ENCODE measurements around the gene CELA3B.
"Not testable (repeated sequence)": the region's sequence is repeated elsewhere in the genome, so short reads cannot be mapped to it uniquely, and the experiment has no call there.

The CELA3B gene

DNA sequence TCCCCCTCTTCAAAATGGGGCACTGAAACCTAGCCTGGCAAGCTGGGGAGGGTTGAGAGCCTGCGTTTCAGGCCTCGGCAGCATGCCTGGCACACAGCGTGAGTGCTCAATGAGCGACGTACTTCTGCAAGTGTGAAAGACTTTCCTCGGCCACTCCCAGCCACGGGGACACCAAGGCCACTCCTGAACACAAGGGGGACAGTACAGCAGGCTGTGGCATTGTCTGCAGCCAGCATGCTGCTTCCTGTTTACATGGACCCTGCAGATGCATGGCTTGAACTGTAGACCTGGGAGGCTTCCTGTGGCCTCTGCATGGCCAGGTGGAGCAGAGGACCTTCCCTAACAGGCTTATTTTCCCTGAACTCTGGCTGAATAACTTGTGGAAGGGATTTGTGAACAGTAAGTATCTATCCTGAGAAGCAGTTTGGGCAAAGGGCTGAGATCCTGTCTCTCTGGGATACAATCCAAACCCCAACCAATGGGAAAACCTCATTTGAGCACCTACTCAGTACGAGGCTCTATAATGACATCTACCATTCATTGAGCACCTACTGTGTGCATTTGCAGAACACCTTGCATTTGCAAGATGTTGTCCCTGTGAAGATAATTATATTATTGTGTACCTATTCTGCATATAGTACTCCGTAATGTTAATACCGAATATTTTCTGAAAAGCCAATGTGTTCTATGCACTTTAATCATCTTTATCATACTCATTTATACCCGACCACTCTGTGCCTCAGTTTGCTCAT lies 29.8 kb upstream of the CELA3B start:
- DNase-seq = no peak

DNA sequence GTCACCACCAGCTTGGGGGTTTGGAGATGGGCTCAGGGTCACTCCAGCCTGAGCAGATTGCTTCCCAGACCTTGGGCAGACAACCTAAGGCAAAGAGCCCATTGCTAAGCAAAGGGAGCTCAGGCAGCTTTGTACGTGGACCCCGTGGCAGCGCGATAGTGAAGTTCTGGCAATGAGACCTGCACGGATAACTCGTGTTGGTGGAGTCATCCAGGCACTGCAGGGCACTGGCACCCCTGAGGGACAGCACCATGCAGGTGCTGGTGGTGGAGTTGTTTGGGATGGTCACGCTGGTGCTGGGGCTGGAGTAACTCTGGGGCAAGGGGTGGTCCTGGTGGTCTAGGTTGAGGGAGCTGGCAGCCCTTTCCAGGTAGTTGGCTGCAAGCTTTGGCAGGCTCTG lies 26.1 kb upstream of the CELA3B start:
- DNase-seq = no peak

DNA sequence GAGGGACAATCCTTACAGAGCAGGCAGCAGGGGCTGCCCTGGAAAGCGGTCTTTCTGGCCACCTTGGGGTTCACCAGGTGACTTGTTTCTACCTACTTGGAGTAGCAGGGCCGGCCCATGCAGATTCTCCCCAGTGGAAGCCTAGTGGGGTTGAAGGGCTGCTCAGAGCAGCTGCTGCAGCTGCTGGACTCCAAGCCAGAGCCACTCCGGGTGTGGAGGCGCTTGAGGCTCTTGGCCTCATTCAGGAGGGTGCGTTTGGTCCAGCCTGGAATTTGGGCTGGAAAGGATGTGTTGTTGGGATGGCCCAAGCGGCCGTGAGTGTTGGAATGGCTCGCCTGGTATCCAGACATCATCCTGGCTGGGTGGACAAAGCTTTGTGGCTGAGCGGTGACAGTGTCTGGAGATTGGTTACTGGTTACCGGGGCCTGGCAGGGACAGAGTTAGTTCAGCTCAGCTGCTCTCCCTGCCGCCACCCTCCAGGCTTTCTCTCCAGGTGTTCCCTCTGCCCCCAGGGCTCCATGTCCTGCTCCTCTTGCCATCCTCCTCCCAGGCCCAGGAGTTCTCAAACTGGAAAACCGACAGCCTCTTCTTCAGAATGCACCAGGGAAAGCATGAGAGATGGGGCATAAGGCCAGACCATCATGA lies 25.5 kb upstream of the CELA3B start:
- DNase-seq = no peak

DNA sequence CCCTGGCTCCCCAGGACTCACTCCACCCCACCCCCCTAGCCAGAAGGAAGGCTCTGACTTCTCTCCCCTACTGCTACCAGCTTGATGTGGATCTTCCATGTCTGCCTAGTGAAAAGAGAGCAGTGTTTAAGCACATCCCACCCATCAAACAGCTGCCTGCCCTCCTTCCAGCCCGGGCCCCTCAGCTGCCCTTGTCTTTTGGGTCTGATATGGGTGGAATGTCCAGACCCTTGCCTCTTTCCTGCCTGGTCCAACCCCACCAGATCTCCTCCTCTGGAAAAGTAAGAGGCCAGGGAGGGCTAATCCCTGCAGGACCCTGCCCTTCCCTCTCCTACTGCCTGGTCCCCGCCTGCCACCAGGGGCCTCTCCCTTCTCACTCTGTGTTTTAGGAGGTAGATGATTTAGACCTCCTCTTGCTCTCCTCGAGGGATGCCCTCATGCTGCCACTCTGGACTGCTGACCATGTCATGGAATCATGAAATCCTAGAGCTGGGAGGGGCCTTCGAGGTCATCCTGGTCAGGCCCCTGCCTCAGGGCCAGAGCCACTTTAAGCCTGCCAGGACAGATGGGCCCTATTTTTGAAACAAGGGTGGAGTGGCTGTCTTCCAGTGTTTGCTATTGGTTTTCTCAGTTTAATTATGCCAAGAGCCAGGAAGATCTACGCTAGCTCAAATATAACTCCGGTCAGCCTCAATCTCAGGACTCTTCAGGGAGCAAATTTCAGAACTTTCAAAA lies 23.9 kb upstream of the CELA3B start:
- DNase-seq = no peak

DNA sequence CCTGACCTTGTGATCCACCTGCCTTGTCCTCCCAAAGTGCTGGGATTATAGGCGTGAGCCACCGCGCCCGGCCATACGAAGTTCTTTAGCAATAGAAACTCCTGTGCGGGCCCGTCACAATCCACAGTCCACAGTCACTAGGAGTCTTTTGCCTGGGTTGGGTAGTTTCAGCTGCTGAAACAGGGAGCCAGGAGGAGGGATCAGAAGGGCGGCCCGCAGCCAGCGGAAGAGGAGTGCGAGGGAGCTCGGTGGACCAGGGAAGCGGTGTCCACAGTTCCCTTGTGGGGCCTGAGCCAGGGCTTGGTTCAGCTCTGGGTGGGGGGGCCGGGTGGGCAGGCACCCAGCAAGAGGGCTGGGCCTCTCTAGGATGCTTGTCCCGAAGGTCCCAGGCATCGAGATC lies 21.8 kb upstream of the CELA3B start:
- no peak for DNase-seq

DNA sequence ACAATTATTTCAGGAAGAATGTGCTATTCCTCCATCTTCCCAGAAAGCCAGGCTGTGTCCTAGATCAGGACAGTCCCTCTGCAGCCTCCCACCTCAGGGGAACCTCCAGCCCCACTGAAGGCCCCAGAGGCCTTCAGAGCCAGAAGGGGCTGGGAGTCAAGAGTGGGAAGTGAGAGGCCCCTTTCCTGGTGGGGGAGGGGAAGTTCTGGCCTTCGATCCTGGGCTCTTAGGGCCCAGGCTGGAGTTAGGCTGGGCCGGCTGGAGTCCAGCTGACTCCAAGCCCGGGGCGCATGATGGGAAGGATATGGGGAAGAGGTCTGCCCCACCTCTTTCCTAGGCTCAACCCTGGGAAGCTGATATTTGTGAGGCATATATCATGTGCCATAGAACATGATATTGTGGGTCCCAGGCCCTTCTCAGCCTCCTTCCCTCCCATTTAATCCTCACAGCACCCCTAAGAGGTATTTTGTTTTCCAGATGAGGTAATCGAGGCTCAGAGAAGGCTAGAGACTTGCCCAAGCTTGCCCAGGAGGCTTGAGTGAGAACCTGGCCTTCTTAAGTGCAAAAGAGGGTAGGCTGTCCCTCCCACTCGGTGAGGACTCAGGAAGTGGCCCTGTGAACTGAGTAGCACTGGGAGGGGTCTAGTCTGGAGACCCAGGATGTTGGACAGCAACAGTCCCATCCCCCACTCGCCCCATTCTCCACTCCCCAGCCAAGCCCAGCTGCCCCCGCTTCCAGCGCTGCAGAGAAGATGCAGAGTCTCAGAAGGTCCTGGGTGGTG lies 21.1 kb upstream of the CELA3B start:
- DNase-seq = no peak

DNA sequence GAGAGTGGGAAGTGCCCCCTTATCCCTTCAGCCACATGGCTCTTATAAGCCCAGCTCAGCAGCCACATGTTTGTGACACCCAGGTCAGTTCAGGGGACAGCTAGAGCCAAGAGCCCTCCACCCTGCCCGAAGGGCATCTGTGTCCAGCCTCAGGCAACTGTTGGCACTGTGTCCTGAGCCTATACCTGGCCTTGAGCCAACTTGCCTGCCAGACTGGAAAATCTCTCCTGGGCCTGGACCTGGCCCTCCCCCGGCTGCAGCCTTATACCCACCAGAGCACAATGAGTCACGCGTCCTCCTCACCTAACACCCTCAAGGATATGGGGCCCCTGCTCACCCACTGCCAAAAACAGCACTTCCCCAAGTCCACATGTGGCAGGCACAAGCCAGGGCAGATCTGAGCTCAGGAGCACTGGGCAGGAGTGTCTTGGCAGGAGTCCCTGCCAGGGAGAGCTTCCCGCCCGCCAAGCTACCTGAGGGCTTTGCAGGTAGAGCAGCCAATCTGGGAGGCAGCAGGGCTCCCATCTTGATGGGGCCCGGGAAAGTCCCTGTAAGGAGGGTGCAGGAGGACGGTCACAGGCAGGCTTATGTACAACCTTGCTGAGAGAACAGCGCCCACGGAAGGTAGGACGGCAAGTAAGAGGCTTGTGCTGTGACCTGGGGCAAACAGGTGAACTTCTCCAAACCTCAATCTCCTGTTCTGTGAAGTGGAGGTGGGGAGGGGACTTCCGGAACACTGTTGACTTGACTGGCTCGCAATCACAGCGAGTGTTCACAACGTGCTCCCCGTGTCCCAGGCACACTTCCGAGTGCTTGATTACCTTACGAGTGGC lies 19.9 kb upstream of the CELA3B start:
- DNase-seq = peak; percentile 74 to 78

DNA sequence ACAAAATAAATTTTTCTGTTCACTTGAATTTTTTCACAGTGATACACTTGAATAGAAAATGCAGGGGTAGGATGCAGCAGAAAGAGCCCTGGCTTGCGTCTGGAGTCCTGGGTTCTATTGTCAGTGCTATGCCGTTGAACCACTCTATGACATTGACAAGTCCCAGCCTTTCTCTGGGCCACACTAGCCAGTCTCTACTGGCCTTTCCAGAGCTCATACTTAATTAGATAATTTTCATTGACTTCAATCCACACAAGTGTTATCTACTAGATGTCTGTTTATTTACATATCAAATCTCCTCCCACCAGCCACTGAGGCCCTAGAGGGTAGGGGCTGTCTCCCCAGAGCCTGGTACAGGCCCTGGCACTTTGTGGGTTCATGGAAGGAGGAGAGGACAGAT lies 15.5 kb upstream of the CELA3B start:
- DNase-seq = no peak

DNA sequence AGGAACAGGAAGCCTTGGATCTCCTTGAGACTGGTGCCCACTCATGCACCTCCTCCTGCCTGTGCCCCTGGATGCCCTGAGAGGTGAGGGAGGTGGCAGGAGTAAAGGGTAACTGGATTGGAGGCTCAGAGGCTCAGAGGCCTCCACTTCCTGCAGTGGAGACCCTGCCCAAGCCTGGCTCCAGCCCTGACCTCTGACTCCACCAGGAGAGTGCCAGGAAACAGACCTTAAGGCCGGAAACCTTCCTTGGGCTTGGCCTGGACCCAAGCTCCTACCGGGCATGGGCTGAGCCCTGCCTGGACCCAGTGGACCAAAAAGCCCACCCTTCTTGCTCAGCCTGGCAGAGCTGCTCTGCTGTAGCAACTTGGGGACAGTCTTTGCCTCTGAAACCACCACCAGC lies 15.0 kb upstream of the CELA3B start:
- no peak for DNase-seq

DNA sequence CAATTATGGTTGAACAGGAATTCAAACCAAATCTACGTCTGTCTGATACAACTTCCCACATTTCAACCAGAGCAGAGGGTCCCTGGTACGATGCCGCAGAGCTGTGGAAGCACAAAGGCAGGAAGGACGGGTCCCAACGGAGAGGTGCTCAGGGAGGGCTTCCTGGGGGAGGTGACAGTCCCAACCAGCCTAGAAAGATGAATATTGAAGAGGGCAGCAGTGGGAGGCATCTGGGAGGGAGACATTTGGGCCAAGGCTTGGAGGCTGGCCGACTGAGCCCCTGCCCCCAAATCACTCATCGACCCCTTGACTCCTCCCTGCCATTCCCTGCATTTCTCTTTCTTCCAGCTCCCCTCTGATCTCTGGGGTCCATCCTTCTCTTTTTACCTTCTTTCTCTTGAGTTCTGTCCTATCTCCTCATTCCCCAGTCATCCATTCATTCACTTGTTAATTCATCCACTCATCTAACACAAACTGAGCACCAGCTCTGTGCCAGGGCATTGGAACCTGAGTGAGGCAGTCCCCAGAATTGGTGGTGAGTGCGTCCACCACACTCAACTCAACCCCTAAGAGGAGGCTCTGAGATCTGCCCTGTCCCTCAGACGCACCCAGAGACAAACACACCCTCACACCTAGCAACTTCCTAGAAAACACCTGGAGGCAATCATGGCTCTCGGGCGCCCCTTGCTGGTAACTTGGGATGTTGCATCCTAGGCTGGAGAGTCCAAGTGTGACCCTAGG lies 13.2 kb upstream of the CELA3B start:
- peak; percentile 70 to 83 for DNase-seq

DNA sequence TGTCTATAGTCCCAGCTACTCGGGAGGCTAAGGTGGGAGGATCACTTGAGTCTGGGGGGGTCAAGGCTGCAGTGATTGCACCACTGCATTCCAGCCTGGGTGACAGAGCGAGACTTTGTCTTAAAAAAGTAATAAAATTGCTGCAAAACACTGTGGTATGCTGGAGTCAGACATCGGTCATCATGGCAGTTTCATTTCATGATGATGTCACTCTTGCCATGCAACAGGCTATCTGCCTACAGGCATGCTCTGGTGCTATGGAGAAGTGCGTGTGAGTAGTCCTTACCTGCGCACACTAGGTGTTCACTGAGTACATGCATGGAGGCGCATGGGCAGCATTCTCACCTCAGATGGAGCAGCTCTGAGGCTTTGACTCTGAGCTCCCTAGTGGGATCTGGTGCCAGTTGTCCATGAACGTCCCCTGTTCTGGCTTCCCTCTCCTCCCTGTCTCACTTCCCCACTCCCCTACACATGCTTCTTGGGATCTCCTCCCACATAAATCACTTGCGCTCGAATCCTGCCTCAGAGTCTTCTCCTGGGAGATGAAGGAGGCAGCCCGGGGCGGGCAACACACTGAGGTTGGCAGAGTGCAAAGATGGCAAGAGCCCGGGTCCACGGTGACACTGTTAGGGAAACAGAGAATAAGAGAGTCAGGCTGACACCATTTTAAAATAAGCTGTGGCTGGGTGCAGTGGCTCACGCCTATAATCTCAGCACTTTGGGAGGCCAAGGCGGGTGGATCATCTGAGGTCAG lies 10.4 kb upstream of the CELA3B start:
- DNase-seq = no peak

DNA sequence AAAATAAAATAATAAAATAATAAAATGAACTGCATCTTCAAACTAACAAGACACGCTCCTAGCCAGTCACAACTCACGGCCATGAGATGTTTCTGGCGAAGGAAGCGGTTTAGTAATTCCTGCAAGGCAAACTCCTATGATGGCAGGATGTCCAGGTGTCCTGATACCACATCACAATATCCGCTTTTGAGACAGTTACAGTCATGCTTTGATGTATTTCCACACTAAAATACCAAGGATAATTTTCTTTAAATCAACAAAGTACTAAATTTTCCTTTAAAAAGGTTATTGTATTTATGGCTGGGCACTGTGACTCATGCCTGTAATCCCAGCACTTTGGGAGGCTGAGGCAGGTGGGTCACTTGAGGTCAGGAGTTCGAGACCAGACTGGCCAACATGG lies 9.6 kb upstream of the CELA3B start:
- not testable (repeated sequence) for DNase-seq

DNA sequence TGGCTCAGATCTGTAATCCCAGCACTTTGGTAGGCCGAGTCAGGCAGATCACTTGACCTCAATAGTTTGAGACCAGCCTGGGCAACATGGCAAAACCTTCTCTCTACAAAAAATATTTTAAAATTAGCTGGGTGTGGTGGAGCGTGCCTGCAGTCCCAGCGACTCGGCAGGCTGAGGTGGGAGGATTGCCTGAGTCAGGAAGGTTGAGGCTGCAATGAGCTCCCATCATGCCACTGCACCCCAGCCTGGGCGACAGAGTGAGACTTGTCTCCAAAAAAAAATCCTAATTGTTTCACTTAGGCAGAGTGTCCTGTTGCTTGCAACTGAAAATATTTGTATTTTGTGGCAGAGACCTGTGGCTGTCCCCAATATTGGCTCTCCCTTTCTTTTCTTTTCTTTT lies 7.8 kb upstream of the CELA3B start:
- DNase-seq = not testable (repeated sequence)

DNA sequence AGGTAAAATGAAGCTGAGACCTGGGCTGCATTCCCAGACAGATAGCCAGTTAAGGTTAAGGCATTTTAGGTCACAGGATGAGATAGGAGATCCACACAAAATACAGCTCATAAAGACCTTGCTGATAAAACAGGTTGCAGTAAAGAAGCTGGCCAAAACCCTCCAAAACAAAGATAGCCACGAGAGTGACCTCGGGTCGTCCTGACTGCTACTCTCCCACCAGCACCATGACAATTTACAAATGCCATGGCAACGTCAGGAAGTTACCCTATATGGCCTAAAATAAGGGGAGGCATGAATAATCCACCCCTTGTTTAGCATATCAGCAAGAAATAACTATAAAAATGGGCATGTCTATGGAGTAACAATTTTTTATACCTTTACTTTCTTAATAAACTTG lies 6.3 kb upstream of the CELA3B start:
- not testable (repeated sequence) for DNase-seq

DNA sequence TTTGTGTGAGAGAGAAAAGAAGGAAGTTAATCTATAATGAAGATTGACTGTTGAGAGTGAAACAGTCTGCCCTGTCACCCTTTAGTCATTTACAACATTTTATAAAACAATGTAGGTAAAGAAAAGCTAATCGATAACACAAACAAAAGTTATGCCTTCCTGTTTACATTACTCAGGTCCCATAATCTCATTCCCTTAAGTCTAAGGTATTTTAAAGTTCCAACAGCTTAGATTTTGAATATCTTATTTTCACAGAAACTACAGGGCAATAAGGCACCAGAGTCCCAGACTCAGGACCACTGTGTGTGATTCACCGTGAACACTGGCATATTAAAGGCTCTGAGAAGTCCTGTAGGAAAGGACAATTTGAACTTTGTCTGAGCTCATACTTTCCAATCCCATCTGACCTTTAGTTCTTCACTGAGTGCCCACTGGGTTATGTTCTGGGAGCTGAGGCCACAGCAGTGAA lies 3.8 kb upstream of the CELA3B start:
- DNase-seq = not testable (repeated sequence)

DNA sequence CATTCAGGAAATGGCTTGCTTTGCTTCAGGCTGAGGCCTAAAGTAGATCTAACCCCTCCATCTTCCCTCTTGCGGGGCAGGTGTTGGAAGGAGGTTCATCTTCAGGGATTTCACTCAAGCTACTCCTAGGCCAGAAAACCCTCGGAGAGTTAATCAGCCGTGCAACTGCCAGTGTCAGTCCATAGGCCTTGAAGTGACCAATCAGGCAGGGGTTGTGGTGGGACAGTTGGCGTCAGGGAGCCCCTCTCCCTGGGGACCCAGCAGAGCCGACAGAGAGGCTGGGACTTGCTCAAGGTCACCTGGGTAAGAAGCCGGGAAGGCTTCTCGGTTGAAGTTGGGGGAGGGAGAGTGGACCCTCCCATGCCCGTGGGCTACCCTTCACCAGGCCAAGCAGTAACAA lies 2.9 kb upstream of the CELA3B start:
- not testable (repeated sequence) for DNase-seq

DNA sequence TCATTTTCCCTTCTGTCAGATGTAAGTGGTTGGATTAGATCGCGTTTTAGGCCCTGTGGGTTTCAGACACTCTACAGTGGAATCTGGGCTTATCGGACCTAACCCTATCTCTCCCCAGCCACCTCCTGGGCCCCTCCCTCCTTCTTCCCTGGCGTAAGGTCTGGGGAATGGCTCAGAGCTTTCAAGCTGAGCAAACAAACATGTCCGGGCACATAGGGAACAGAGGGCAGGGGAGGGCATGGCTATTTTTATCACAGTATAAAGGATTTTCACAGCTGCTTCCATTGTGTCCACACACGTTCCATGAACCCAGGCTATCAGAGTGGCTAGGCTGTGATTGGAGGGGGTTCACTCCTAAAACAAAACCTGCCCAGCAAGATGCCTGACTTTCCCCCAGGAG lies 2.1 kb upstream of the CELA3B start:
- DNase-seq = not testable (repeated sequence)

DNA sequence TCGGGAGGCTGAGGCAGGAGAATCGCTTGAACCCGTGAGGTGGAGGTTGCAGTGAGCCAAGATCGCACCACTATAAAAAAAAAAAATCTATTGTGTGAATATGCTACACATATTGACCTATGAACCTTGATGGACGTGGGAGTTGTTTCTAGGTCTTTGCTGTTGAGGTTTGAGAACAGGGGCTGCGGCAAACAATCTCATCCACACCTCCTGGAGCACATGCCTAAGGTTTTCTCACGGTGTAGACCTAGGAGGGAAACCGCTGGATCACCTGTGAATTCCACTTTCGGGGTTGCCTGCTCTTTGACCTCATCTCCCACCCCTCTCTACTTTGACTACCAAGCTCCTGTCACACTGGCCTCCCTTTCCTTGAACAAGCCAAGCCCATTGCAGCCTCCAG lies 1.5 kb upstream of the CELA3B start:
- not testable (repeated sequence) for DNase-seq

DNA sequence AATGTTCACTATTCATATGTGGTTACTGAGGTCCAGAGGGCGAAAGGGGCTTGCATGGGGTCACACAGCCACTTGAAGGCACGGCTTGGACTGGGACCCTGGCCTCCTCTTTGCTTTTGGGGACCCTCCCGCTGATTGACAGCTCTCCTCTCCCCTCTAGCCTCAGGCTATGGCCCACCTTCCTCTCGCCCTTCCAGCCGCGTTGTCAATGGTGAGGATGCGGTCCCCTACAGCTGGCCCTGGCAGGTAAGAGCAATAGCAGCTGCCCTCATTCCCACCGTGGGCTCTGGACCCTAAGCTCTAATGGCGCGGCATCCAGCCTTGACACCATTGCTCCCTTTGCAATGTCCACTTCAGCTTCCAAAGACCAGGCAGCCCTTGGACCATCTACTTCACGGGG lies 1.4 kb downstream of the CELA3B start:
- DNase-seq = not testable (repeated sequence)

DNA sequence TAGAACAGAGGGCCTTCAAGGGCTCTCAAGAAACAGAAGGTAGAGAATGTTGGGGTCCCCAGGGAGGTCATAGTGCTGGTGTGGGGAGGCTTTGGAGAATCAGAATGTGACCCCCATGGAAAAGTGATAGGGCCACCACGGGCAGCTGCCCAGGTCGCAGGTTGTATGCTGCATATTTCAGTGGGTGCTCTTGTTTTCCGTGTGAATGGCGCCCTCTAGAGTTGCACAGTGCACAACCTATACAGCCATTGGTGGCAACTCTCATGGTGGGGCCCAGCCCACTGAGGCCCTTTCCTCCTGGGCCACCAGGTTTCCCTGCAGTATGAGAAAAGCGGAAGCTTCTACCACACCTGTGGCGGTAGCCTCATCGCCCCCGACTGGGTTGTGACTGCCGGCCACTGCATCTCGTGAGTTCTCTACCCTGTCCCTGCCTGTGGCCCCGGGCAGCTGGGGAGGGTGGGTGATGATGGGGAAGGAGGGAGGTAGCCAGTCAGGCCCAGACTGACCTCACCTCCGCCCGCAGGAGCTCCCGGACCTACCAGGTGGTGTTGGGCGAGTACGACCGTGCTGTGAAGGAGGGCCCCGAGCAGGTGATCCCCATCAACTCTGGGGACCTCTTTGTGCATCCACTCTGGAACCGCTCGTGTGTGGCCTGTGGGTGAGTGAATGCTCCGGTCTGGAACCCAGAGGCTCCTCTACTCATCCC lies 3.8 kb downstream of the CELA3B start:
- not testable (repeated sequence) for DNase-seq
